Epithelial cell of prostate (primary cell): ENCODE measurements around the gene FTSJ3.

Experiments used
- DNase-seq: peaks from one replicate; pipeline ENCODE4 v3.0.0-alpha.2; 2011; ENCODE audit warnings: low read depth, low spot score
- H3K27ac ChIP-seq: fragments of 450-650 bp; 2 replicates; pipeline ENCODE4 v1.5.1; 2017; ENCODE audit warnings: mild to moderate bottlenecking

FTSJ3 gene

GRCh38 chr17:63830904-63831491 lies 3.5 kb upstream of the FTSJ3 start:
- no peak for DNase-seq

DNA sequence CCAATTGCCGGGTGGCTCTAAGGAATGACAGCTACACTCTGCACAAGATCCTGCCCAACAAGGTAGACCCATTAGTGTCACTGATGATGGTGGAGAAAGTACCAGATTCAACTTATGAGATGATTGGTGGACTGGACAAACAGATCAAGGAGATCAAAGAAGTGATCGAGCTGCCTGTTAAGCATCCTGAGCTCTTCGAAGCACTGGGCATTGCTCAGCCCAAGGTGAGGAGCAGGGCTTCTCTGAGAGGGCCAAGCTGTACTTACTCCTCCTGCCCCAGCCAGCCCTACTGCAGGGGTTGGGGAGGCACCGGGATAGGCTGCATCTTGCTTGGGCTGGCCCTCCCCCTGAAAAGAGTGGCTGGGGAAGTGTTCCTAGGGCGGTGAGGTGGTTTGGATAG lies 2.8 kb upstream of the FTSJ3 start:
- no peak for DNase-seq
- no peak overlapping the region for H3K27ac ChIP-seq

More at GRCh38 chr17:63830904-63831491, 3.5 kb upstream of the FTSJ3 start:
- H3K27ac ChIP-seq, result no peak overlapping the region

DNA sequence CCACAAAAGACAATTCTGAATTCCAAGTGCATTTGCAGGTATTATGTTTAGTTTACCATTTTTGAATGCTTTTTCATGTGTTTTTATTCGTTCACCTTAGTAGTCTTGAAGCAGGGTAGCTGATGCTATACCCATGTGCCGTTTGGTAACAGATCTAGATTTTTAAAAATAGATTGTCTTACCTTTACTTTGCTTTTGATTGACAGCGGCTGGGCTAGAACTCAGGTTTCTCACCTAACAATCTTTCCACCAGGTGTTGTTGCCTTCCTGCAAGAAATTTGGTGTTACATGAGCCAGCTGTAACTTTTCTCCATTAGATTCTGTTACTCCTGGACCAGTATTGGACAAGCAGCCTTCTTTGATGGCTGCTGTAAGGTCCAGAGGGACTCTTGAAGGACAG lies 1.5 kb upstream of the FTSJ3 start:
- no peak overlapping the region for H3K27ac ChIP-seq

GRCh38 chr17:63827801-63828221 lies 348 bp upstream of the FTSJ3 start:
- H3K27ac ChIP-seq, result peak overlapping the region; percentile 85
- DNase-seq, result no peak

More for the DNA sequence above, 1.5 kb upstream of the FTSJ3 start:
- DNase-seq, result no peak

DNA sequence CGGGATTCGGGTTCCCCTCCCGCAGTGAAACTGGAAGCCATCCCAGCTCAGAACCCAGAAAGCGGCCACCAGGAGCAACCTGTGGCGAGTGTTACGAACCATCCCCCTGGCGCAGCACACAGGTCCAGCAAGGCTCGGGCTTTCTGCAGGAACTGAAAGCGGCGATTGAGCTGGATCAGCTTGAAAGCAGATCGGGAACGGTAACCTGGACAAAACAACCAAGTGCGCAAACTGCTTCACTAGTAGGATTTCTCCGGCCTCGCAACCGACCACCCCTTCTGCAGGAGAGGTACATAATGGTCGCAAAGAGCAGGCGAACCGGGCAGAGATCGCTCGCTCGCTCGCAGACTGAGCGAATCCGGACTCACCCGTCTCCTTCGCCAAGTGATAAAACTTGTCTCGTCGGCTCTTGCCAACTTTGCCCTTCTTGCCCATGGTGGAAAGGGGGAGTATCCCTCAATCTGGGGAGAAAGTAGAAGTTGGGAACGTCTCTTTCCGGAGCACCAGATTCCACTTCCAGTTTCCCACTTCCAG lies 928 bp downstream of the FTSJ3 start:
- H3K27ac ChIP-seq, result peak overlapping the region; percentile 85
- DNase-seq, result no peak

GRCh38 chr17:63824362-63824761 lies 3.1 kb downstream of the FTSJ3 start:
- no peak for DNase-seq
- no peak overlapping the region for H3K27ac ChIP-seq

DNA sequence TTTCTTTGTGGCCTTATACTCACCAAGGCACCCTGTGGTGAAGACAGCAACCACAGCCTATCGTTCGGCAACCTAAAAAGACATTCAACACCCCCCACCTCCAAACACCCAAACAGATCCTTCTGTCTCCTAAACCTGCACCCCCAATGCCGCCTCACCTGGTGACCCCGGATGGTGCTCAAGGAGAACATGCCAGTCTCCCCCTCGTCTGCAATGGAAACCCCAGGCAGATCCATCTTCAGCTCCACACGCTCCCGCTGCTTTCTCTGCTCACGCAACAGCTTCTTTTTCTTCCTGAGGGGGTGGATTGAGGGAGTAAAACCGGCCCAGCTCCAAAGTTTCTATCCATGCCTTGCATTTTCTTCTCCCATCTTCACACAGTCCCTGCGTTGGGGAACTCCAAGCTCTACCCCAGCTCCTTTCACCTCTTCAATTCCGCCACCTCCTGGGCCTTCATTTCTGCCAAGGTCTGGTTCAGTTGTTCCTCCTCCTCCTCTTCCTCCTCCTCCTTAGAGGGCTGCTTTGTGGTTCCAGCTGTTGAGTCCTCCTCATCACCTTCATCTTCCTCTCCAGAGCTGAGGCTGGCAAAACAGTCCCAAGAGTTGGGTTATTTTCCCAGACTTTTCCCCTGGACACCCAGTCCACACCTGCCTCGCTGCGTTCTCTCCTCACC lies 3.7 kb downstream of the FTSJ3 start:
- H3K27ac ChIP-seq, result no peak overlapping the region
- no peak for DNase-seq

- no peak overlapping the region for H3K27ac ChIP-seq
- DNase-seq, result no peak
Measured at GRCh38 chr17:63822537-63822936, 4.9 kb downstream of the FTSJ3 start.

DNA sequence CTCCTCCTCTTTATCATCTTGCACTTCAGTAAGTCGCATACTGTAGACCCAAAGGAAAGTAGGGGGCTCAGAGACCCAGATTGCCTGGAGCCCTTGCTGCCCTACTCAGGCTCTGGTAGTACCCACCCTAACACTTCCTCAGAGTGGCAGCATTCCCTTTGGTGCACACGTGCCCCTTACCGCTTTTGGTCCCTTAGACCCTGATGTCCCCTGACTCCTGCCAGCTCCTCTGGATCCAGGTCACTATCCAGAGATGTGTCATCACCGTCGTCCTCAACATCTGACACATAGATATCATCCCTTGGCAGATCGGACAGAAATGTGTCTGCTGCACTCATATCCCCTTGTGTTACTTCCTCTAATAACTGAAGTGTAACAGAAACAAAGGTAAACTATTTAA lies 5.7 kb downstream of the FTSJ3 start:
- DNase-seq, result no peak
- H3K27ac ChIP-seq, result no peak overlapping the region

DNA sequence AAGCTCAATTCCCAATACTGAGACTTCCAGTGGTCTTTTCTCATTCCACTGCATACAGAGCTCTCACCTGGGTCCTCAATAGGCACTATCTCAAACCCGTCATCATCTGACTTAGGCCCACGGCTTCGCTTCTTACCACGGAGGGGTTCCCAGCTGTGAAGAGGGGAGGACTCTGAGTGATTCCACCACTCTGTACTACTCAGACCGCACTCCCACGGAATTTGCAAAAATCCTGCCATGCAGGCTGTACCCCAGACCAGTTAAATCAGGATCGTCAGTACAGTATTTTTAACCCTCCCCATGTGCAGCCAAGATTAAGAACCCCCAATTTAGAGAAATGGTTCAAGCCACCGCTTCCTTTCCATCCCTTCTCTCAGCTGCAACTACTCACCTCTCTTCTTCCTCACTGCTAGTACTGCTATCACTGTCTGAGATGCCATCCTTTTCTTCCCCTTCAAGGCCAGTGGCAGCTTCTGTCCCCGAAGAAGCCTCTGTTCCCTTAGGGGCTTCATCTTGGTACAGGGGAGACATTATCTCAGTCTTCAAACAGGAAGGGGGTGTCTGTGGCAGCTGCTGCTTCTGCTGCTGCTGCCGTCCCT lies 6.4 kb downstream of the FTSJ3 start:
- H3K27ac ChIP-seq, result no peak overlapping the region
- no peak for DNase-seq

DNA sequence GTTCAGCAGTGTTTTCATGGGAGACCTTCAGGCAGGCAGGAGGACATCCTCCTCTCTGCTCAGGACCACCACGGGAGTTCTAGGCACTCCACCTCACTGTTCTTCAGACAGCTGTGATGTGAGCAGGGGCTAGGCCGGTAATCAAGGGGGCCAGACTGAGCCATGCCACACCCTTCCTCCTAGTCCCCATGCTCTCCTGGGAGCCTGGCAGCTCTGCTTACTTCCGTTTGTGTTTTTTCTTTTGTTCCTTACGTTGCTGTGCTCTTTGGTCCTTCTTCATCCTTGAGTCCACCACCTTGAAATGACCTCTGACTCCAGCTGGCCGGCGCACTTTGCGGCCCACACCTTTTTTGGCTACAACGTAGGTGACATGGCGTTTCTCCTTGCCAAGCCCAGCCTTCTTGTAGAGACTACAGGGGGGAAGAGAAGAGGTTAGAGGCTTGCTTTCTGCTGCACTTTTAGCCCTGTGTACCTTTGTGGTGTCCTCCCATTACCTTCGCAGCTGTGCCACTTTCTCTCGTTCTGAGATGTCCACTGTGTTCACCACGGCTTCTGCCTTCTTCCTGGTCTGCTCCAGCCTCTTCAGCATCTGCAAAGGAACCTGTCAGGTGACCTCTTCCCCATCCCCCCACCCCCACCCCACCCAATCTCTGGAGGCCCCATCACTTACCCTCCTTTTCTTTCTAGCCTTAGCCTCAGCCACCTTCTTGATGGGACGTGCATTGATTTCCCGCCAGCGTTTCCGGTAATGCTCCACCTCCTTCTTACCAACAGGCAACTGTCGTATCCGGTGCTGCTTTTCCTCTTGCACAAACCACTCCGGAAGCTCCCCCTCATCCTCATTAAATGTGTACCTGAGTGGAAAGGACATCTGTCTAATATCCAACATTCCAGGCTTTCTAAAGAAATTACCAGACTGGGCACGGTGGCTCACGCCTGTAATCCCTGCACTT lies 7.6 kb downstream of the FTSJ3 start:
- no peak overlapping the region for H3K27ac ChIP-seq
- no peak for DNase-seq

DNA sequence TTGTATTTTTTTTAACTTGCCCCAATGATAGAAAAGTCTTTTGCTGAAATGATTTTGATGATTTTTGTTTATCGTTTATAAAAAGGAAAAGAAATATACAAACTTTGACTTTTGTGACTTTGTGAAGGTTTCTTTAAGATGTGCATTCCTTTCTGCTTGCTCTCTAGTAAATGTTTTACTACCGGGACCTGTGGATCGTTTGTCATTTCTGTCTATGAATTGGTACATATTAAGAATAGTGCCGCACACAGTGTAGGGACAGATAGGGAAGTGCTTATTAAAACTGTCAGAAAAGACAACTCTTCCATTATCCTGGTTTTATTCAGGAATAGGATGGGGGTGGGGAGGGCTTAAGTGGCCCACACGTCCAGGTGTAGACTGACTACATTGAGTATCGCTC lies 8.3 kb downstream of the FTSJ3 start:
- no peak overlapping the region for H3K27ac ChIP-seq
- no peak for DNase-seq

DNA sequence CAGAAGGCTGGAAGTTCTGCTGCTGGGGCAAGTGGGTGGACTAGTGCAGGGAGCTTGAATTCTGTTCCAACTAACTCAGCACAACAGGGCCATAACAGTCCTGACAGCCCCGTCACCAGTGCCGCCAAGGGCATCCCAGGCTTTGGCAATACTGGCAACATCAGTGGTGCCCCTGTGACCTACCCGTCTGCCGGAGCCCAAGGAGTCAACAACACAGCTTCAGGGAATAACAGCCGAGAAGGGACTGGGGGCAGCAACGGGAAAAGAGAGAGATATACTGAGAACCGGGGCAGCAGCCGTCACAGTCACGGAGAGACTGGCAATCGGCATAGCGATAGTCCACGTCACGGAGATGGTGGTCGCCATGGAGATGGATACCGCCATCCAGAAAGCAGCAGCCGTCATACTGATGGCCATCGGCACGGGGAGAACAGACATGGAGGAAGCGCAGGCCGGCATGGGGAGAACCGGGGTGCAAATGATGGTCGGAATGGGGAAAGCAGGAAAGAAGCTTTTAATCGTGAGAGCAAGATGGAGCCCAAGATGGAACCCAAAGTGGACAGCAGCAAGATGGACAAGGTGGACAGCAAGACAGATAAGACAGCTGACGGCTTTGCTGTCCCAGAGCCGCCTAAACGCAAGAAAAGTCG lies 9.6 kb downstream of the FTSJ3 start:
- DNase-seq, result no peak
- H3K27ac ChIP-seq, result no peak overlapping the region

DNA sequence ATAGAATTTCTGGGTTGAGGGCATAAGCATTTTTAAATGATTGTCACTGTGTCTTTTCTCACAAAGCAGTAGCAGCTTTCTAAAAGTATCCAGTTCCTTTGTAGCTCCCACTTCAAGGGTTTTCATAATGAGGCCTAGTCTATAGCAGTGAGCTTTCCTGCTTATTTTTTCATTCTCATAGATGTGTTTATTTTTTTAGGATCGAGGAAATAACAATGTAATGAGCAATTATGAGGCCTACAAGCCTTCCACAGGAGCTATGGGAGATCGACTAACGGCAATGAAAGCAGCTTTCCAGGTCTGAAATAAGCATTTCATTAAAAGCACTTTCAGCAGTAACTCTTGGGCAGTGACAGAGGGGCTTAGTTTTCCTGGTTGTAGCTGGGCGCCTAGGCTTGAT lies 10.8 kb downstream of the FTSJ3 start:
- H3K27ac ChIP-seq, result no peak overlapping the region
- DNase-seq, result no peak

DNA sequence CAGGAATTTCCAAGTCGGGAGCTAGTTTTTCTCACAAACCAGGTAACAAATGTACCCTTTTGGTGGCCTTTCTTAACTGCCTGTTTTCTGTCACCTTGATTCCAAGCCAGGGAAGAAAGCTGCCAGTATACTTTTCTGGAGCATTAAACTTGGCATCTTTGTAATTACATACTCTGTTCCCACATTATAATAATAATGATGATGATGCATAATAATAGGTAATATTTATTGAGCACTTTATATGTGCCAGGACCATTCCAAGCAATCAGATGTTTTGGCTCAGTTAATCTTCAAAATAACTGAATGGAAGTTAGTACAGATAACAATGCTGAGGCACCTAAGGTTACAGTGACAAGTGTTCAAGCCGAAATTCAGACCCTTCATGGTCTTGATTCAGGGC lies 11.3 kb downstream of the FTSJ3 start:
- no peak overlapping the region for H3K27ac ChIP-seq
- no peak for DNase-seq

- H3K27ac ChIP-seq, result no peak overlapping the region
- no peak for DNase-seq
Measured at GRCh38 chr17:63809970-63810369, 17.5 kb downstream of the FTSJ3 start.

DNA sequence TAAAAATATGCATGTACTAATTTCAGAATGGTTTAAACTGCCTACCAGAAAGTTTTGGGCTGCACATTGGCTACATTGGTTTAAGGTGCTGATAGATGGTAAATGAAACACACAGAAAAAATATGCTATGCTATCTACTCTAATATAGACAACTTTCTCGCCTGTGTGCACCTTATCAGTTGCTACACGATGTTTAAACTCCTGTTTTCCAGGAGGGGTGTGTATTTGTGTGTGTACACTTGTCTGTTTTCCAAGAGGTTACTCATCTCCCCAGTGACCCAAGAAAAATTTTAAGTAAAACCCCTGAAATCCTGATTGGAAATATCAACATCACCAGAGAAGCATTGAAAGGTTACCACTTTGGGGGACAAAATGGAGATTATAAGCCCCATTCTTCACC lies 21.9 kb downstream of the FTSJ3 start:
- H3K27ac ChIP-seq, result no peak overlapping the region
- no peak for DNase-seq

GRCh38 chr17:63804328-63804727 lies 23.1 kb downstream of the FTSJ3 start:
- no peak for DNase-seq
- H3K27ac ChIP-seq, result no peak overlapping the region

GRCh38 chr17:63800783-63801182 lies 26.7 kb downstream of the FTSJ3 start:
- no peak for DNase-seq
- H3K27ac ChIP-seq, result no peak overlapping the region

GRCh38 chr17:63798572-63799106 lies 28.8 kb downstream of the FTSJ3 start:
- H3K27ac ChIP-seq, result no peak overlapping the region
- DNase-seq, result no peak
